NT2/D1 (cell line): ENCODE measurements around the gene IGF2BP2.

Experiments
- SUZ12 ChIP-seq: IDR thresholded peaks from 2 replicates; pipeline ENCODE4 v1.6.1; 2011; ENCODE audit not compliant: insufficient read length, insufficient read depth; ENCODE audit errors: extremely low read depth
- YY1 ChIP-seq: IDR thresholded peaks from 2 replicates; pipeline ENCODE4 v1.6.1; 2011; ENCODE audit not compliant: insufficient read length, insufficient read depth
- ZNF274 ChIP-seq: IDR thresholded peaks from 2 replicates; pipeline ENCODE4 v1.6.1; 2011; ENCODE audit warnings: mild to moderate bottlenecking, low read depth, low read length

- TF ChIP-seq SUZ12 (no peak), ZNF274 (no peak), YY1 (no peak)
Measured at GRCh38 chr3:185797108-185797881, 27.5 kb downstream of the IGF2BP2 start.
